ENCODE data around the gene KHDRBS2.

The KHDRBS2 gene

DNA sequence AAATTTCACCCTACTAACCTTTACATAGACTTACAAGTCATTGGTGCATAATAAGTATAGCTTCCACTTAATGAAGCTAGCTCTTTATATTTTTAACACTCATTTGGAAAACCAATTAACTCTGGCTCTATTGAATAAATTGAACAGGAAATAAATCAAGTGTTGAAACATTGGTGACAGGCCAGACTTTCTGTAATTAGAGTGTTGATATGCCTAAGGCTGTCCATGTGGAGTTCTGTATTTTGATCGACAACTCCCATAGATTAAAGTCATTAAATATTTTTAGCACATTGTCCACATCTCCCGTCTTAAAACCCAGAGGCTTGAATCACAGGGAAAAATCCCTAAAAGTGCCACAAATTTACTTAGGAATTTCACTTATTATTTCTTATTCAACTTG, 468.3 kb downstream of the KHDRBS2 start:
- Histone ChIP-seq H2BK5ac (ENCODE audit: low read depth, low read length, poor library complexity, severe bottlenecking) (no peak overlapping the region), H2BK12ac (ENCODE audit: low read length in 2 of 2) (no peak overlapping the region), H3K27me3 (ENCODE audit: control insufficient read depth in 1 of 2, insufficient read depth in 1 of 2, low read length in 2 of 2) (no peaks in the 10 kb centered on the region)

DNA sequence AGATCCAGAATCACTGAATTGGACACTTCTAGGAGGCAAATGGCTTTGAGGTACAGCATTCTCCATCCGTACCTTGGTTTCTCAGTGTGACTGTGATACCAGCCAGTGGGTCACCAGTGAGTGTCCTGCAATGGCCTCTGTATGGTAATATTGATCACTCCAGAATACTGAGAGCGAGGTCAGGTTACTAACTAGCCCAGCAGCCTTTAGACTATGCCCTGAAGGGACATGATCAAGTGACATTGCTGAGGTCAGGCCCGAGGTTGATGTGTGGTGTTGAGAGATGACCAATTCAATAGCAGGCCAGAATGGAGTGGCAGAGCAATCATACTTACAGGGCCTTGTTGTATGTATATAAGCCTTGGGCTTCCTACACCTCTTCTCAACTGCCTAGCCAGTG, 476.0 kb downstream of the KHDRBS2 start:
- H3K14ac ChIP-seq (ENCODE audit: low read length in 2 of 2): no peak overlapping the region
- no peak overlapping the region for H3K4me2 ChIP-seq (ENCODE audit: low read length, poor library complexity, severe bottlenecking)
- no peak for DNase-seq
- H2AFZ ChIP-seq (ENCODE audit: low read depth, low read length): no peak overlapping the region
- no peak overlapping the region for H2BK120ac ChIP-seq (ENCODE audit: low read depth, low read length)
- WGBS: 50% methylated on average over 2 of the region's 3 CpGs
- H3K27ac ChIP-seq (ENCODE audit: low read length, poor library complexity, severe bottlenecking): no peak overlapping the region
- H3K79me1 ChIP-seq (replicated peaks; ENCODE audit: low read length, poor library complexity, severe bottlenecking): no peaks in the 10 kb centered on the region
- no peaks in the 10 kb centered on the region for H3K27me3 ChIP-seq (ENCODE audit: control insufficient read depth in 1 of 2, insufficient read depth in 1 of 2, low read length in 2 of 2)
- H3K18ac ChIP-seq (ENCODE audit: low read depth in 1 of 2, low read length in 2 of 2): no peak overlapping the region
- H3K4me1 ChIP-seq (ENCODE audit: control insufficient read depth, insufficient read depth, low read depth, low read length): no peaks in the 10 kb centered on the region
- H2BK12ac ChIP-seq (ENCODE audit: low read length in 2 of 2): no peak overlapping the region
- H2AK5ac ChIP-seq (ENCODE audit: low read length, severe bottlenecking): no peak overlapping the region
- no peak overlapping the region for H4K91ac ChIP-seq (ENCODE audit: low read length)
- no peak overlapping the region for H4K8ac ChIP-seq (ENCODE audit: low read length)
- H3K23ac ChIP-seq (ENCODE audit: low read length in 2 of 2): peak overlapping the region in 1 of 2 experiments; percentile 35
- H3K4me3 ChIP-seq (ENCODE audit: insufficient read depth in 1 of 2, low read depth in 1 of 2, low read length in 2 of 2): no peak overlapping the region
- no peak overlapping the region for H3K9ac ChIP-seq (ENCODE audit: low read length)
- H3K36me3 ChIP-seq (ENCODE audit: control insufficient read depth in 1 of 2, insufficient read depth in 2 of 2, low read depth in 1 of 2, low read length in 2 of 2): no peaks in the 10 kb centered on the region
- no peak overlapping the region for H3K4ac ChIP-seq (ENCODE audit: low read depth in 1 of 2, low read length in 2 of 2)
- no peaks in the 10 kb centered on the region for H3K9me3 ChIP-seq (ENCODE audit: control insufficient read depth, low read length)
- no peak overlapping the region for H2BK5ac ChIP-seq (ENCODE audit: low read depth, low read length, poor library complexity, severe bottlenecking)
- H2BK15ac ChIP-seq (ENCODE audit: low read depth, poor library complexity, severe bottlenecking): no peak overlapping the region

More for the DNA sequence above, 468.3 kb downstream of the KHDRBS2 start:
- Histone ChIP-seq H3K4ac (ENCODE audit: low read depth in 1 of 2, low read length in 2 of 2) (no peak overlapping the region), H2BK120ac (ENCODE audit: low read depth, low read length) (no peak overlapping the region), H3K79me1 (replicated peaks; ENCODE audit: low read length, poor library complexity, severe bottlenecking) (no peaks in the 10 kb centered on the region), H3K9ac (ENCODE audit: low read length) (no peak overlapping the region), H3K14ac (ENCODE audit: low read length in 2 of 2) (no peak overlapping the region), H3K4me3 (ENCODE audit: insufficient read depth in 1 of 2, low read depth in 1 of 2, low read length in 2 of 2) (no peak overlapping the region), H2BK15ac (ENCODE audit: low read depth, poor library complexity, severe bottlenecking) (no peak overlapping the region), H3K36me3 (ENCODE audit: control insufficient read depth in 1 of 2, insufficient read depth in 2 of 2, low read depth in 1 of 2, low read length in 2 of 2) (no peaks in the 10 kb centered on the region), H3K4me1 (ENCODE audit: control insufficient read depth, insufficient read depth, low read depth, low read length) (no peaks in the 10 kb centered on the region), H3K23ac (ENCODE audit: low read length in 2 of 2) (no peak overlapping the region), H4K8ac (ENCODE audit: low read length) (no peak overlapping the region), H3K4me2 (ENCODE audit: low read length, poor library complexity, severe bottlenecking) (no peak overlapping the region), H3K18ac (ENCODE audit: low read depth in 1 of 2, low read length in 2 of 2) (no peak overlapping the region), H3K27ac (ENCODE audit: low read length, poor library complexity, severe bottlenecking) (no peak overlapping the region), H3K9me3 (ENCODE audit: control insufficient read depth, low read length) (no peaks in the 10 kb centered on the region), H2AK5ac (ENCODE audit: low read length, severe bottlenecking) (no peak overlapping the region), H4K91ac (ENCODE audit: low read length) (no peak overlapping the region), H2AFZ (ENCODE audit: low read depth, low read length) (no peak overlapping the region)
- no peak for DNase-seq
- WGBS: 84% methylated on average over 2 of the region's 2 CpGs

DNA sequence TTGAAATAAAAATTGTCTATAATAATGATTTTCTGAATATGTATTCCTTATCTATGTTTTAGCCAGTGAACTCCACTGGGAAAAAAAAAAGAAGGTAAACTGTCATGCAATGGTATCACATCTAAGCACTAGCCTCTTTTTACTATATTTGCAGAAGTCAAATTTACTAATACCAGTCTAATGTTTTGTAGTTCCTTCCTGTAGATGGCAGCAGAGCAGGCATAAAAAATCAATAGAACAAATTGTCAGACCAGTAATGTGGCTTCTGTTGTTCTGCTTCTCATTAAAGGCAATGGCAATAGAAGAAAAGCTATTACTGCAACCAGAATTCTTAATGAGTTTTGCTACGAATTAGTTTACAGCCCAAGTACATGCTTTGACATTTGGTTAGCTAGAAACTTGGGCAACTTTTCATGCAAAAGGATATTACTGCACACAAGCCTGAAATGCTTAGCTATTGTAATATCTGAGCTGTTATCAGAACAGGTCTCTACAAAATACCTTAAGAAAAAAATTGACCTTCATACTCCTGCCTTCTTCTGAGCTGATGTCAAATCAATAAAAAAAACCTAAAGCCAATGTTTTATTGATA, 476.9 kb downstream of the KHDRBS2 start:
- DNase-seq: peak; percentile 44
- no peak overlapping the region for H3K23ac ChIP-seq (ENCODE audit: low read length in 2 of 2)
- no peak overlapping the region for H2BK5ac ChIP-seq (ENCODE audit: low read depth, low read length, poor library complexity, severe bottlenecking)
- H3K79me1 ChIP-seq (replicated peaks; ENCODE audit: low read length, poor library complexity, severe bottlenecking): no peaks in the 10 kb centered on the region
- H3K36me3 ChIP-seq (ENCODE audit: control insufficient read depth in 1 of 2, insufficient read depth in 2 of 2, low read depth in 1 of 2, low read length in 2 of 2): no peaks in the 10 kb centered on the region
- H3K27ac ChIP-seq (ENCODE audit: low read length, poor library complexity, severe bottlenecking): no peak overlapping the region
- H3K27me3 ChIP-seq (ENCODE audit: control insufficient read depth in 1 of 2, insufficient read depth in 1 of 2, low read length in 2 of 2): no peaks in the 10 kb centered on the region
- H3K18ac ChIP-seq (ENCODE audit: low read depth in 1 of 2, low read length in 2 of 2): no peak overlapping the region
- WGBS: no CpG with 5 or more reads among the region's 1 CpG
- H3K9ac ChIP-seq (ENCODE audit: low read length): no peak overlapping the region
- no peak overlapping the region for H2BK12ac ChIP-seq (ENCODE audit: low read length in 2 of 2)
- no peak overlapping the region for H3K4me3 ChIP-seq (ENCODE audit: insufficient read depth in 1 of 2, low read depth in 1 of 2, low read length in 2 of 2)
- no peak overlapping the region for H2BK15ac ChIP-seq (ENCODE audit: low read depth, poor library complexity, severe bottlenecking)
- H3K4ac ChIP-seq (ENCODE audit: low read depth in 1 of 2, low read length in 2 of 2): no peak overlapping the region
- H3K9me3 ChIP-seq (ENCODE audit: control insufficient read depth, low read length): no peaks in the 10 kb centered on the region
- no peak overlapping the region for H2AFZ ChIP-seq (ENCODE audit: low read depth, low read length)
- no peak overlapping the region for H3K4me2 ChIP-seq (ENCODE audit: low read length, poor library complexity, severe bottlenecking)
- no peak overlapping the region for H4K8ac ChIP-seq (ENCODE audit: low read length)
- no peak overlapping the region for H4K91ac ChIP-seq (ENCODE audit: low read length)
- H3K14ac ChIP-seq (ENCODE audit: low read length in 2 of 2): no peak overlapping the region
- H2AK5ac ChIP-seq (ENCODE audit: low read length, severe bottlenecking): no peak overlapping the region
- H2BK120ac ChIP-seq (ENCODE audit: low read depth, low read length): no peak overlapping the region
- no peaks in the 10 kb centered on the region for H3K4me1 ChIP-seq (ENCODE audit: control insufficient read depth, insufficient read depth, low read depth, low read length)

DNA sequence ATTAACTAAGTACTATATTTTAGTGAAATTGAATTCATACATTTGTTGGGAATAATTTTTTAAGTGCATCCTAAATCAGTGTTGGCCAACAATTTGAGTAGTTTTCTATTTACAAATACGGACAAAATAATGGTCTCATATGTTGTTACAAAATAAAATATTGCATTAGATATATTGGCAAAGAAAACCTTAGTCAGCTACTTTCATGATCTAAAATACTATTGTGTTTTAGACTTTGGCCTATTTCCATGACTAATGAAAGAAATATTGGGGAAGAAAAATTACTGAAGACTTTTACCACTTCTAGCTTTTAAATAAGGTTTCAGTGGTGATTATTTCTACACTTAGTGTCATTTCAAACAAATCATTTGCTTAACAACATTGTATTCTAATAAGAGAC, 498.0 kb downstream of the KHDRBS2 start:
- Histone ChIP-seq H3K27ac (ENCODE audit: low read length, poor library complexity, severe bottlenecking) (no peak overlapping the region), H2BK120ac (ENCODE audit: low read depth, low read length) (no peak overlapping the region), H3K18ac (ENCODE audit: low read depth in 1 of 2, low read length in 2 of 2) (no peak overlapping the region), H3K9ac (ENCODE audit: low read length) (no peak overlapping the region), H3K4me3 (ENCODE audit: insufficient read depth in 1 of 2, low read depth in 1 of 2, low read length in 2 of 2) (no peak overlapping the region), H3K4ac (ENCODE audit: low read depth in 1 of 2, low read length in 2 of 2) (no peak overlapping the region), H2BK12ac (ENCODE audit: low read length in 2 of 2) (no peak overlapping the region), H3K27me3 (ENCODE audit: control insufficient read depth in 1 of 2, insufficient read depth in 1 of 2, low read length in 2 of 2) (no peaks in the 10 kb centered on the region), H2AK5ac (ENCODE audit: low read length, severe bottlenecking) (no peak overlapping the region), H3K23ac (ENCODE audit: low read length in 2 of 2) (no peak overlapping the region), H2AFZ (ENCODE audit: low read depth, low read length) (no peak overlapping the region), H2BK15ac (ENCODE audit: low read depth, poor library complexity, severe bottlenecking) (no peak overlapping the region), H2BK5ac (ENCODE audit: low read depth, low read length, poor library complexity, severe bottlenecking) (no peak overlapping the region), H3K14ac (ENCODE audit: low read length in 2 of 2) (no peak overlapping the region), H3K36me3 (ENCODE audit: control insufficient read depth in 1 of 2, insufficient read depth in 2 of 2, low read depth in 1 of 2, low read length in 2 of 2) (no peaks in the 10 kb centered on the region), H4K91ac (ENCODE audit: low read length) (no peak overlapping the region), H3K79me1 (replicated peaks; ENCODE audit: low read length, poor library complexity, severe bottlenecking) (no peaks in the 10 kb centered on the region), H3K4me2 (ENCODE audit: low read length, poor library complexity, severe bottlenecking) (no peak overlapping the region), H4K8ac (ENCODE audit: low read length) (no peak overlapping the region), H3K9me3 (ENCODE audit: control insufficient read depth, low read length) (peaks cover 5% of the 10 kb centered on the region), H3K4me1 (ENCODE audit: control insufficient read depth, insufficient read depth, low read depth, low read length) (no peaks in the 10 kb centered on the region)
- DNase-seq: no peak
- no CpG with 5 or more reads among the region's 1 CpG for WGBS

Measured in mesenchymal stem cell (in vitro differentiated cells and primary cell).